Stimulated activated CD8-positive, alpha-beta memory T cell treated with anti-CD3 and anti-CD28 coated beads, Interleukin-7, amount 100 ng/mL, for 1 hour (primary cell): ENCODE results near the gene ARHGAP33.

Experiments
- DNase-seq, 2 donors: peaks; one replicate each; pipeline ENCODE4 v3.0.0-alpha.2; 2020; ENCODE audit warnings: low read depth in 2 of 2

ARHGAP33 gene

GRCh38 chr19:35740423-35741202, 34.8 kb upstream of the ARHGAP33 start:
- peak; percentile 89 to 92 for DNase-seq

GRCh38 chr19:35741203-35741515, 34.2 kb upstream of the ARHGAP33 start:
- DNase-seq: no peak

DNA sequence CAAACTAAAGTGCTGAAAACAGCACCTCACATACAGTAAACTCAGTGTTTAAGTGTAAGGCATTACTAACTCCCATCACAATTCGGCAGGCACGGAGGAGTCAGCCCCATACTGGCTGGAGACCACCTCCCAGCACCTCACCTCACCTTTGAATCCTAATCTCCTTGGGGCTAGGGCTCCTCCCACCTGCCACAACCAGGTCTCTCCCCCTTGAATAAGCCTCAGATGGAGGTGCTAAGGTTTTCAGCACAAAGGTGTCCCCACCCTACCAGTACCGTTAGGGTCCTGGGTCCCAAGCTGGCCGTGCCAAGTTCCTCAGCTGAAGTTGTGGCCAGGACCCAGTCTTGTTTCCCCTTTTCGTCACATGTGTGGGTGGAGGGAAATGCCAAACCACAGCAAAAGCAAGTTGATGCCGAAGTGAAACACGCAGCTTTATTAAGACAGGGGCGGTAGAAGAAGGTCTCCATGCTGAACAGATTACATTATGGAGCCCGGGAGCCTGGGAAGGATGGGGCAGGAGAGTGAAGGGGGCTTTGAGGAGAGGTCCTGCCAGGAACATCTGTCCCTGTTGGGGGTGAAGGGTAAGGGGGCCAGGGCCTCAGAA, 33.1 kb upstream of the ARHGAP33 start, which contains the start of gene IGFLR1:
Gene IGFLR1 (minus strand): TSS at position 332 of the 604 bp plus-strand sequence. CDS start 1,272 bp downstream, outside the sequence.
- DNase-seq: no peak

DNA sequence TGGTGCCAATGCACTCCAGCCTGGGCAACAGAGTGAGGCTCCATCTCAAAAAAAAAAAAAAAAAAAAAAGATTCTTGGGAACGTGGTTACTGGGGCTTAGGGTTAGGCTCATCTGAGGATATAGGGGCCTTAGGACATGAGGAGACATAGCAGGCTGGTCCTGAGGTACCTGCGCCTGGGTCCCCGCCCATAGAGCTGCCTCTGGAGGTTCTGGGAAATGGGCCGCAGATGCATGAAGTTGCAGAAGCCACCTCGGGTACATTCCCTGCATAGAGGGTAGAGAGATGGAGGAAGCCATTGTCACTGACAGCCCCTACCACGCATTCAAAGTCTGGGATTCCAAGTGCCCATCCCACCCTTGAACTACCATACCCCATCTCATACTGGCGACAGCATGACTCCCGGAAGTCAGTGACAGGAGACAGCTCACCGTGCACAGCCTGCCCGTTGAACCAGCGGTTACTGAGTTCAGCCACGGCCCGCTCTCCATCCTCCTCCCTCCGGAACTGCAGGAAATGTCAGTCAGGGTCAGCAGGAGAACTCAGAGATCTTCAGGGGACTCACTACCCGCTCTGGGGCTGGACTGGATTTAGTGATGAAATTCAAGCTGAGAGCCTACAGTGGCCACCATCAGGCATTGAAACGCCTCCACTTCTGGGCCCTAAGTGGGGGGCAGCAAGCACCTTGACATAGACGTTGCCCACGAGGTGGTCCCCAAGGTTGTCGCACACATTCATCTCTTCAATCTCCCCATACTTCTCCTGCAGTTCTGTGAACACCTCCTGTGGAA, 31.5 kb upstream of the ARHGAP33 start:
- no peak for DNase-seq

GRCh38 chr19:35744430-35745327, 30.7 kb upstream of the ARHGAP33 start:
- peak; percentile 74 to 84 for DNase-seq

- peak; percentile 82 to 92 for DNase-seq
Measured at GRCh38 chr19:35745328-35746086, 29.9 kb upstream of the ARHGAP33 start, which contains the start of the genes PSENEN and U2AF1L4. PSENEN (plus strand) TSS chr19:35745651; CDS start chr19:35745931, 280 bp downstream. U2AF1L4 (minus strand) TSS chr19:35745418; CDS start chr19:35745391, 27 bp downstream.

DNA sequence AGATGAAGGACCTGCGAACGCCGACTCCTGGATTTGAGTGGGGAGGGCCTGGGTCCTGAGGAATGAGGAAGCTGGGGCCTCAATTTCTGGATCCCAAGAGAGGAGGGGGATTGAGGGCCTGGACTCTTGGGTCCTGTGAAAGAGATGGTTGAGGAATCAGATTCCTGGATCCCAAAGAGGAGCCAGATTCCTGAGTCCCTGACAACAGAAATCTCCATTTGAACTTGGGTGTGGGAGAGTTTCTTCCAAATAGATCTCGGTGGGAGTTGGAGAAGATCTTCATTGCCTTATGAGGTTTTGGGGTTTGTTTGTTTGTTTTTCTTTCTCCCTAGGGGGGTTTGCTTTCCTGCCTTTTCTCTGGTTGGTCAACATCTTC, 29.3 kb upstream of the ARHGAP33 start:
- DNase-seq: no peak

- DNase-seq: no peak
Measured at GRCh38 chr19:35746531-35746930, 28.8 kb upstream of the ARHGAP33 start.

DNA sequence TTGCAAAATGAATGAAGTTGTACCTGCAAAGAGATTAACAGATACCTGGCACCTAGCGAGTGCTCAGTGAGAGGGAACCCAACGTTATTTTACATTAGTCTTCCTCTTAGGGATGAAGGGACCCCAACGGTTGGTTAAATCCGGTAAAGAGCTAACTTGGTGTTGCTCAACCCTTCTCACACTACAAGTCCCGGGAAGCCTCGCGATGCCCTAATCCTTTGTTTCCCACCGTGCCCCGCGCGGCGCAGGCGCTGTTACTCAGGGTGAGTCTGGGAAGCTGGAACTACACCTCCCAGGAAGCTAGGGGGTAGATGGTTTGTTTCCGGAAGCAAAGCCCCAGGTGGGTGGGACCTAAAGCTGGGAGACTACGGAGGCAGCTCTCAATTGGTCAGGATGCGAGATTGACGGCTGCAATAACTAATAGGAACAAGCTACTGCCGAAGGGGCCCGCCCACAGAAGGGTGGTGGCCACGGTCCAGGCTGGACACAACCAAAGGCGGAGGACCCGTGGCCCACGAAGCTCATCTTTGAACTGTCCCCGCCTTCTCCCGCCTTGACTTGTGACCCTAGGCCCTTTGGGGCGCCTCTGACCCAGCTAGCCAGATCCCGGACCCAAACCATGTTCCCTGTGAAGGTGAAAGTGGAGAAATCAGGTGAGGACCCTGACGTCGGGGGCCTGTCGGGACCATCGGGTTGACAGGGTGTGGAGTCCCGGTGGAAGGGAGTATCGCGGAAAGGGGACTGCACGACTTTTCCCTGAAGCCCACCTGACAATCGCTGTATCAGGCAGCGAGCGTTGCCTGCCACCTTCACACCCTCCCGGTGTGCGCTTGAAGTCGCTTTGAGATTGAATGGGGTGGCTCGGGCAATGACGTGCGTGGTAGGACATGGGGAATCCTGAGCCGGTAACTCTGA, 27.0 kb upstream of the ARHGAP33 start, which contains the start of gene LIN37:
Gene LIN37 (plus strand): TSS at position 471 of the 915 bp plus-strand sequence. CDS start 149 bp downstream, at position 620.
- DNase-seq: peak; percentile 94 to 96

DNA sequence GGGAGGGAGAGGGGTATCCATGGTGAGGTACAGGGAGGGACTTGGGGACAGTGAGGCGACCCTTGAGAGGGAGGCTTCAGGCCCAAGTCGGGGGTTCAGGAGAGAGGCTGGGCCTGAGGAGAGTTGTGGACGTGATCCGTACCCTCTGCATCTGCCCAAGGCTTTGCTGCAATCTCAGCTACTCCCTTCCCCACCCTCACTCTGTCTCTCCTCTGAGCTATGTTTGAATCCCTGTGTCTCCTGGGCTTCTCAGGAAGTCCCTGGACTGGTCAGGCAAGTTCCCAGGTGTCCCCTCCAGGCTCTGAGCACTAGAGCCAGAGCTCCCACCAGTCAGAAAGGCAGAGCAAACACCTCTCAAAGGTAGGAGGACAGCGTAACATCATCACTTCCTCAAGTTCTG, 25.2 kb upstream of the ARHGAP33 start:
- no peak for DNase-seq

DNA sequence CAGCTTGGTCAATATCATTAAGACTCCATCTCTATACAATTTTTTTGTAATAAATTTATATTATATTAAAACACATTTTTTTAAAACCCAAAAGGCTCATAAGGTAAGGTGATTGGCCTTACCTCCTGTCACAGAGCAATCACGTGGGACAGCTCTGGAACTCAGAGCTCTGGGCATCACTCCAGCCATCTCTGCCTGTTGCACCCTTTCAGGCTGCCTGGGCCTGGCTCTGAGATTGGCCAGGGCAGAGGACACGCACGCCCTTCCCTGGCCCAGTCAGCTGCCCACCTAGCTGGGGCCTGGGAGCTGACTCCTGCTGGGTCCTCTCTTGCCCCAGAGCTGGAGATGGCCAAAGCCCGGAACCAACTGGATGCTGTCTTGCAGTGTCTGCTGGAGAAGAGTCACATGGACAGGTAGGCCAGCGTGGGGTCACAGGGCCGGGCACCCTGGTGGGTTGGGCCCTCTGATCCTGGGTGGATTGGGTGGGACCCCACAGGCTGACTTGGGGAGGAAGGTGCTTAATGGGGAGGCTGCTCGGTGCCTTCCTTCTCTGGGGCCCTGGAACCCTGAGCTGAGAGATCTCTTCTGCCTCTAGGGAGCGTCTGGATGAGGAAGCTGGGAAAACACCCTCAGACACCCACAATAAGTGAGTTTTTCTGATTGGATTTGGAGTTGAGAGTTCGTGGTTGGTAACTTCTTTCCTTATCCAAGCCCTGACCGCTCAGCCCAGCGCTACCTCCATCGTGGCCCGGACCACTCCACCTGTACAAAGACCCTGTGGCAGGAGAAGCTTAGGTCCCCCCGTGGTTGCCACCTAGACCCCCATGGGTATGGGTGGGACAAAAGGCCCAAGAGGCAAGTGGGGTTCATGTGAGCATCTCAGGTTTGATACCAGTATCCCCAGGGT, 23.3 kb upstream of the ARHGAP33 start:
- no peak for DNase-seq

GRCh38 chr19:35752746-35753350, 22.5 kb upstream of the ARHGAP33 start:
- DNase-seq: no peak

DNA sequence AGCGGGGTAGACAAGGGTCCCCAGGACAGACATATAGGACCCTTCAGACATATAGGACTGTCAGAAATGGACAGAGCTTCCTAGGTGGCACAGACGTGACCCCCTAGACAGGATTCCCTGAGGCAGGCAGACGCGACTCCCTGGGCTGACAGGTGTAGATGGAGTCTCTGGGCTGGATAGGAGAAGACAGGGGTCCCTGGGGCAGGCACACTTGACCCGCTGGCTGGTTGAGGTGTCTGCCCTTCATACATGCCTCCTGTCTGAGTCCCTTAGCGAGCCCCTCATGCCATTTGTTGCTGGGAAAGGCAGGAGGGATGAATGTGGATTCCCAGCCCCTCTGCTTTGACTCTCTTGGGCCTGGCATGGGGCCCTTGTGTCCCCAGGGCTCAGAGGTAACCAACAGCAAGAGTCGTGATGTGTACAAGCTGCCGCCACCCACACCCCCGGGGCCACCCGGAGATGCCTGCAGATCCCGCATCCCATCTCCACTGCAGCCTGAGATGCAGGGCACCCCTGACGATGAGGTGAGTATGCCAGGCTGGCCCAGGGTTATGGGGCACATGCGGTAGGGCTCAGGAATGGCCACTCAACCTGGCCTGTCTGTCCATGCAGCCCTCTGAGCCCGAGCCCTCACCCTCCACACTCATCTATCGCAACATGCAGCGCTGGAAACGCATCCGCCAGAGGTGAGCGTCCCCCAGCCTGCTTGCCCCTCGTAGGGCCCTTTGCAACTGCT, 21.6 kb upstream of the ARHGAP33 start:
- DNase-seq: no peak

DNA sequence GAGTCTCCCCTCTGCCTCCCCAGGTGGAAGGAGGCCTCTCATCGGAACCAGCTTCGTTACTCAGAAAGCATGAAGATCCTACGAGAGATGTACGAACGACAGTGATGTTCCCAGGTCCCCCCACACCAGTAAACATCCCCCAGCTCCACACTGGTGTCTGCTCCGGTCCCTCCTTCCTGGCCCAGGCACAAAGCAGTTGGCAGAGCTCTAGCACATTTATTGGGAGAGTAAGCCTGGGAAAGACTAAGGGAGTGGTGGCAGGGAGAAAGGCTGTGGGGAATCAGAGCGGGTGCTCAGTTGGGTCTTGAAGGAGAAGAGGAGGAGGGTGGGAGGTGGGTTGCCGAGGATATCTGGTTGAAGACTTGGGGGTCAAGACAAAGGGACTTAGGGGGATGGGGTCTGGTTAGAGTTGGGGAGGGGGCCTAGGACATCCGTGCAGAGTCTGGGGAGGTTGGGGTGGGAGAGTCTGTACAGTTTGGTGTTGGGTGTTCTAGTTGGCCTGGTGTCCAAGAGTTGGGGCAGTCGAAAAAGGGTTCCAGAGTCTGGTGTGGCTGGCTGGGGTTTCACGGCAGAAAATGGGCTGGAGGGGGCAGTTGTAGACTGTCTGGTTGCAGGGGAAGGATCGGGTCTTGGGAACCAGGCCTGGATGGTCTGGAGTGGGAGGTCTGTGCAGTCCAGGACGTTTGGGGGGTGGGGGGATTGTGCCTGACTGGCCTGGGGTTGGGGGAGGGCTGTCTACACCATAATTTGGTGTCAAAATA, 20.8 kb upstream of the ARHGAP33 start:
- no peak for DNase-seq

- no peak for DNase-seq
Measured at GRCh38 chr19:35755131-35755549, 20.2 kb upstream of the ARHGAP33 start.
